Suprapubic skin (tissue), 4 donors: ENCODE data around the gene EVPL. TPM values are rescaled to one million over a fixed set of nuclear protein-coding genes. Genes with fewer than 3 reads are reported as not detected.

Experiments
- DNase-seq, 2 donors: peaks; one replicate each; pipeline ENCODE4 v3.0.0-alpha.2; 2019; ENCODE audit warnings: low spot score in 2 of 2
- H3K27ac ChIP-seq: fragments of 200-600 bp; sonication (generic); one replicate; pipeline ENCODE4 v1.5.1; 2019
- H3K27me3 ChIP-seq: fragments of 200-600 bp; sonication (generic); one replicate; pipeline ENCODE4 v1.5.1; 2019
- H3K36me3 ChIP-seq: fragments of 200-600 bp; sonication (generic); one replicate; pipeline ENCODE4 v1.5.1; 2019
- H3K4me1 ChIP-seq: fragments of 200-600 bp; sonication (generic); one replicate; pipeline ENCODE4 v1.5.1; 2019
- H3K4me3 ChIP-seq: fragments of 200-600 bp; sonication (generic); one replicate; pipeline ENCODE4 v1.5.1; 2019; ENCODE audit warnings: mild to moderate bottlenecking
- H3K9me3 ChIP-seq: fragments of 200-600 bp; sonication (generic); one replicate; pipeline ENCODE4 v1.5.1; 2019
- CTCF ChIP-seq, 2 donors: fragments of 200-600 bp in 1 of 2; fragments of 450-650 bp in 1 of 2; sonication (generic) in 1 of 2; IDR thresholded peaks; one replicate each; pipeline ENCODE4 v1.5.1; 2016 to 2019; ENCODE audit warnings: antibody characterized with exemption in 2 of 2, mild to moderate bottlenecking in 1 of 2, moderate library complexity in 1 of 2
- EP300 ChIP-seq: sonication (generic); formaldehyde crosslinking; IDR thresholded peaks from one replicate; pipeline ENCODE4 v1.6.1; 2017; ENCODE audit warnings: antibody characterized with exemption
- POLR2A ChIP-seq, 2 donors: fragments of 450-650 bp; IDR thresholded peaks; one replicate each; pipeline ENCODE4 v1.6.1; 2017; ENCODE audit warnings: antibody characterized with exemption in 2 of 2, mild to moderate bottlenecking in 2 of 2, moderate library complexity in 2 of 2
- POLR2AphosphoS5 ChIP-seq, 3 donors: sonication (generic); formaldehyde crosslinking; IDR thresholded peaks; one replicate each; pipeline ENCODE4 v1.6.1; 2017; ENCODE audit warnings: antibody characterized with exemption in 3 of 3
- WGBS: methylation state at CpG from one replicate; pipeline ENCODE4 v1.1.5; 2018; 5-methylcytosine and 5-hydroxymethylcytosine counted together
- total RNA-seq, 4 donors: library from RNA; depleted of rRNA; stranded (reverse); fragments of >200 nt; gene quantifications; one replicate each; pipeline ENCODE4 v1.1.0, GENCODE V29; 2016

Gene EVPL
- total RNA-seq, 4 donors from 2014 or later = 218 to 425 (median 274) TPM

GRCh38 chr17:76033139-76033538 lies 6.0 kb upstream of the EVPL start:
- no peaks in the 10 kb centered on the region for H3K27me3 ChIP-seq
- H3K36me3 ChIP-seq = peaks cover 3% of the 10 kb centered on the region
- no peak overlapping the region for H3K4me3 ChIP-seq
- H3K9me3 ChIP-seq = no peaks in the 10 kb centered on the region
- peaks cover 27% of the 10 kb centered on the region for H3K4me1 ChIP-seq
- TF ChIP-seq CTCF (IDR thresholded peaks at IDR 0.05) = no peak
- no peak for TF ChIP-seq EP300
- no peak for TF ChIP-seq POLR2A (IDR thresholded peaks at IDR 0.05)
- no peak for TF ChIP-seq POLR2AphosphoS5 (IDR thresholded peaks at IDR 0.05)
- no peak for DNase-seq
- WGBS = 100% methylated on average over 6 of the region's 6 CpGs
- H3K27ac ChIP-seq = no peak overlapping the region

DNA sequence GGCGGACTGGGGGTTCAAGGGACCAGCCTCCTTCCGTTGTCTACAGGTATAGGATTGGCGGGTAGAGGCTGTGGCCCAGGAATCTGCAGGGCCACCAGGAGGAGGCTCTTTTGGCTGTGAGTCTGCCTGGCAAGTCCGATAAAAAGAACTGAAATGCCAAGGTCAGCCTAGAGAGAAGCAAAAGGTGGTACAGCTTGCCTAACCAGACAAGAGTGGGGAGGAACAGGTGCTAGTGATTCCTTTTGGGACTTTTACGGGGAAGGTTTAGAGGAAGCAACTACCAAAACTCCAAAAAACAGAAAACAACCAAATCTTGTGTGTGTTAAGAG lies 5.6 kb upstream of the EVPL start:
- 91% methylated on average over 5 of the region's 5 CpGs for WGBS
- Histone ChIP-seq H3K36me3 (no peaks in the 10 kb centered on the region), H3K9me3 (no peaks in the 10 kb centered on the region), H3K4me1 (peaks cover 30% of the 10 kb centered on the region), H3K27me3 (no peaks in the 10 kb centered on the region), H3K4me3 (no peak overlapping the region), H3K27ac (no peak overlapping the region)
- TF ChIP-seq POLR2AphosphoS5 (IDR thresholded peaks at IDR 0.05) (no peak), EP300 (no peak), POLR2A (IDR thresholded peaks at IDR 0.05) (no peak), CTCF (IDR thresholded peaks at IDR 0.05) (no peak)
- DNase-seq = no peak

DNA sequence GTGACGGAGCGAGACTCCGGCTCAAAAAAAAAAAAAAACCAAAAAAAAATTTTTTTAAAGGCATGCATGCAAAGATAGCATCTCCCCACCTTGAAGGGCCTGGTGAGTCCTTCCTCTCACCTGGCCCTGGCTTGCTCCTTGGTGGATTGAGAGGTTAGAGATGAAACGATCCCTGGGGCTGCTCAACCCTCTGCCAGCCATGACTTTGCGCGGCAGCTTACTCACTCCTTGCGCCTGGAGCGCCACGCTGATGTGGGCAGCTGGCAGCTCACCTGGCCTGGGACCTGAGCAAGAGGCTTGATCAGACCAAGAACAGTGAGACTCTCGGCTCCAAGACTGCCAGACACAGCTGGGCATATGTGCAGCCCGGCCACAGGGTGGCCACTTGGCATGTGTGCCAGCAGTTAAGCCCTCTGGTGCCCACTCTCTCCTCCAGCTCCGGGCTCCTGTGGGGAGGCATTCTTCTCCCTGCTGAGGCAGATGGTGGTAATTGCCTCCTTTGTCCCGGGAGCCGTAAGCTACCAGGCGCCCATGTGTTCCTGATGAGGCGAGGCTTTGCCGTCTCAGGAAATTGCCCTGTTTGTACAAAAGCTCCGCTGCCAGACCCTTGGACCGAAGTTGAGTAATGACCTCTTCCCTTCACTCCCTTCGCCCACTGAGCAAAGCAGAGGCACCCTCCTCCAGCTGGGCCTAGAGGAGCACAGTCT lies 5.1 kb upstream of the EVPL start:
- H3K4me1 ChIP-seq = peaks cover 34% of the 10 kb centered on the region
- WGBS = 75% methylated on average over 15 of the region's 20 CpGs
- no peaks in the 10 kb centered on the region for H3K27me3 ChIP-seq
- no peak for DNase-seq
- TF ChIP-seq CTCF (IDR thresholded peaks at IDR 0.05) (no peak), POLR2A (IDR thresholded peaks at IDR 0.05) (no peak), EP300 (no peak), POLR2AphosphoS5 (IDR thresholded peaks at IDR 0.05) (no peak)
- H3K36me3 ChIP-seq = no peaks in the 10 kb centered on the region
- H3K9me3 ChIP-seq = no peaks in the 10 kb centered on the region
- H3K27ac ChIP-seq = no peak overlapping the region
- no peak overlapping the region for H3K4me3 ChIP-seq

GRCh38 chr17:76026714-76027158 lies 370 bp downstream of the EVPL start:
- peak overlapping the region; percentile 89 for H3K27ac ChIP-seq
- peaks cover 20% of the 10 kb centered on the region for H3K36me3 ChIP-seq
- TF ChIP-seq EP300 (no peak), CTCF (IDR thresholded peaks at IDR 0.05) (no peak), POLR2A (IDR thresholded peaks at IDR 0.05) (no peak), POLR2AphosphoS5 (IDR thresholded peaks at IDR 0.05) (no peak)
- H3K9me3 ChIP-seq = no peaks in the 10 kb centered on the region
- H3K4me3 ChIP-seq = peak overlapping the region; percentile 50
- H3K4me1 ChIP-seq = peaks cover 42% of the 10 kb centered on the region
- no peak for DNase-seq
- 43% methylated on average over 10 of the region's 15 CpGs for WGBS
- no peaks in the 10 kb centered on the region for H3K27me3 ChIP-seq

- Histone ChIP-seq H3K4me1 (peaks cover 42% of the 10 kb centered on the region), H3K27ac (peak overlapping the region; percentile 89), H3K36me3 (peaks cover 31% of the 10 kb centered on the region), H3K4me3 (peak overlapping the region; percentile 50), H3K27me3 (no peaks in the 10 kb centered on the region), H3K9me3 (no peaks in the 10 kb centered on the region)
- DNase-seq = no peak
- TF ChIP-seq POLR2AphosphoS5 (IDR thresholded peaks at IDR 0.05) (no peak), CTCF (IDR thresholded peaks at IDR 0.05) (no peak), POLR2A (IDR thresholded peaks at IDR 0.05) (no peak), EP300 (no peak)
- 53% methylated on average over 7 of the region's 12 CpGs for WGBS
Observed at GRCh38 chr17:76025294-76025693, 1.8 kb downstream of the EVPL start.
